Right lobe of liver (tissue), 4 donors: ENCODE measurements around the gene PIGW.

Experiments used
- CTCF ChIP-seq, 4 donors: fragments of 200-600 bp in 3 of 4; fragments of 450-650 bp in 1 of 4; IDR thresholded peaks; one replicate each; pipeline versions ENCODE4 v1.5.1 to v1.8.0; 2016 to 2022; ENCODE audit warnings: antibody characterized with exemption in 4 of 4, mild to moderate bottlenecking in 2 of 4
- POLR2A ChIP-seq: fragments of 450-650 bp; IDR thresholded peaks from one replicate; pipeline ENCODE4 v1.6.1; 2017; ENCODE audit warnings: antibody characterized with exemption, mild to moderate bottlenecking
- donor health status: DM: no; HTN: no; CAD: no.
- donor health status: DM: no; HTN: no; CAD: no.
- donor health status: DM: no; HTN: yes; CAD: no.

GRCh38 chr17:36500745-36501225 lies 34.0 kb upstream of the PIGW start:
- no peak for TF ChIP-seq CTCF (IDR thresholded peaks at IDR 0.05)
- TF ChIP-seq POLR2A: no peak
